Panc1 (cell line): Measurements from ENCODE around the gene DAB2. TPM values are rescaled to one million over a fixed set of nuclear protein-coding genes. Genes with fewer than 3 reads are reported as not detected.

Experiments
- ATAC-seq: fragments of 200-7000 bp; cut with Tn5 transposase; 2 replicates; pipeline ENCODE4 v1.9.1; 2020; ENCODE audit warnings: mild to moderate bottlenecking, moderate library complexity
- BruUV-seq: library from RNA; stranded (reverse); fragments of 400-500 nt; replicated peaks from 2 replicates; lab custom pipeline; 2021; lab: Mats Ljungman, UMichigan
- CTCF ChIA-PET: fragments of 300-600 bp; sonication (Branson Sonifier 250); formaldehyde crosslinking; loops from one replicate; lab custom pipeline; 2022; ENCODE audit warnings: antibody characterized with exemption; lab: Charles Lee
- POLR2A ChIA-PET: fragments of 300-600 bp; sonication (Branson Sonifier 250); formaldehyde crosslinking; loops from one replicate; lab custom pipeline; 2022; ENCODE audit warnings: antibody characterized with exemption; lab: Charles Lee
- DNase-seq: peaks from one replicate; pipeline ENCODE4 v3.0.0-alpha.2; 2010; ENCODE audit warnings: low read depth, low spot score
- H3K27ac ChIP-seq: 2 replicates; pipeline ENCODE4 v1.5.1; 2011; ENCODE audit warnings: mild to moderate bottlenecking, low read length, inconsistent platforms
- H3K27me3 ChIP-seq: fragments of 200-500 bp; sonication (Bioruptor generic); 2 replicates; pipeline ENCODE4 v1.6.0; 2014; ENCODE audit warnings: low read length, inconsistent platforms; ENCODE audit not compliant: control insufficient read depth, insufficient read depth
- H3K36me3 ChIP-seq: fragments of 200-500 bp; sonication (Bioruptor generic); 2 replicates; pipeline ENCODE4 v1.5.1; 2014; ENCODE audit warnings: inconsistent platforms, mild to moderate bottlenecking, low read length, moderate library complexity; ENCODE audit not compliant: control insufficient read depth, insufficient read depth
- H3K4me1 ChIP-seq: 2 replicates; pipeline ENCODE4 v1.5.1; 2011; ENCODE audit warnings: inconsistent platforms, mild to moderate bottlenecking, low read length, moderate library complexity; ENCODE audit not compliant: control insufficient read depth, insufficient read depth
- H3K4me3 ChIP-seq, 2 experiments: 2 replicates each; pipeline ENCODE4 v1.5.1; 2011 to 2012; ENCODE audit warnings: low read depth in 2 of 2, low read length in 2 of 2, mild to moderate bottlenecking in 2 of 2, inconsistent platforms in 1 of 2, moderate library complexity in 1 of 2
- H3K9me3 ChIP-seq: fragments of 200-500 bp; sonication (Bioruptor generic); 2 replicates; pipeline ENCODE4 v1.5.1; 2014; ENCODE audit warnings: low read depth, mild to moderate bottlenecking, inconsistent platforms, low read length, moderate library complexity; ENCODE audit not compliant: control insufficient read depth, insufficient read depth
- CTCF ChIP-seq: fragments of 450-650 bp; IDR thresholded peaks from 2 replicates; pipeline ENCODE4 v1.5.1; 2017; ENCODE audit warnings: mild to moderate bottlenecking
- POLR2AphosphoS5 ChIP-seq: IDR thresholded peaks from 2 replicates; pipeline ENCODE4 v1.6.1; 2012; ENCODE audit warnings: mild to moderate bottlenecking, low read depth, low read length, moderate library complexity
- REST ChIP-seq, 2 experiments: IDR thresholded peaks; 2 replicates each; pipeline ENCODE4 v1.6.1; 2011 to 2012; ENCODE audit warnings: low read depth in 2 of 2, control low read depth in 1 of 2, low read length in 1 of 2, mild to moderate bottlenecking in 1 of 2, moderate library complexity in 1 of 2; ENCODE audit not compliant: insufficient read depth in 1 of 2
- SIN3A ChIP-seq: IDR thresholded peaks from 2 replicates; pipeline ENCODE4 v1.6.1; 2012; ENCODE audit warnings: low read depth, mild to moderate bottlenecking, low read length, moderate library complexity, borderline replicate concordance; ENCODE audit not compliant: insufficient read depth
- TCF7L2 ChIP-seq: IDR thresholded peaks from 2 replicates; pipeline ENCODE4 v1.6.1; 2011; ENCODE audit warnings: mild to moderate bottlenecking, low read depth, low read length, inconsistent platforms
- in situ Hi-C: cut with HindIII; loops from 2 replicates; pipeline ENCODE4 v1.10.0; 2016; ENCODE audit warnings: low sequenced_read_pairs, low pct_unique_long_range_greater_than_20kb
- intact Hi-C: fragments of 100-400 bp; cut with micrococcal nuclease; formaldehyde crosslinking; loops from one replicate; pipeline ENCODE4 v1.10.0; 2022; ENCODE audit not compliant: unreplicated experiment
- total RNA-seq: library from RNA; stranded (reverse); gene quantifications from one replicate; pipeline ENCODE4 v1.2.1, GENCODE V29; 2021; ENCODE audit not compliant: unreplicated experiment

Gene DAB2
- total RNA-seq, 1 experiment from 2014 or later: 1.7 TPM

GRCh38 chr5:39459071-39459470 is 34.3 kb upstream of the DAB2 start:
- TF ChIP-seq POLR2AphosphoS5 (no peak), CTCF (no peak), SIN3A (no peak), TCF7L2 (no peak), REST (IDR thresholded peaks at IDR 0.05; ENCODE audit: insufficient read depth in 1 of 2, low read depth in 2 of 2, low read length in 1 of 2) (no peak)
- ChIA-PET POLR2A (no interaction called here), CTCF (no interaction called here)
- no TSS peak for BruUV-seq
- Histone ChIP-seq H3K27ac (no peak overlapping the region), H3K4me1 (no peaks in the 10 kb centered on the region), H3K36me3 (no peaks in the 10 kb centered on the region), H3K9me3 (no peaks in the 10 kb centered on the region), H3K27me3 (peaks cover 6% of the 10 kb centered on the region), H3K4me3 (no peak overlapping the region)
- in situ Hi-C loops: no loop called here
- intact Hi-C loops: no loop called here
- ATAC-seq: no peak
- no peak for DNase-seq

DNA sequence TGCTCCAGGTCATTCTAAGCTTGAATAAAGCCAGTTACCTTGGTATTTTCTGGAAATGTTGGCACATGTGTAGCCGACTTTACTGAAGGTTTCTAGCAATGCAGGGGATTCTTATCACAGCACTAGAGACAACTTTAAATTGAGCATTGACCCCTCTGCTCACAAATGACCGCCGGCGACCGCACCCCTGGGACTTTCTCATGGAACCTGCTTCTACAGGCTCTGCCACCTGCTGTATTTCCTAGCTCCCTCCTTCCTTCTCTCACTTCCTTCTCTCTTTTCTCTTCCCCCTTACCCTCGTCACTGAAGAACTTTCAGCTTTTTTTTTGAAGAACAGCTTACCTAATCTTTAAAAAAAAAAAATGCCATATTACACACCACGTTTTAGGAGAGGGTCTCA is 30.9 kb upstream of the DAB2 start:
- no TSS peak for BruUV-seq
- Histone ChIP-seq H3K36me3 (no peaks in the 10 kb centered on the region), H3K27me3 (peaks cover 10% of the 10 kb centered on the region), H3K9me3 (no peaks in the 10 kb centered on the region), H3K27ac (no peak overlapping the region), H3K4me1 (no peaks in the 10 kb centered on the region), H3K4me3 (no peak overlapping the region)
- DNase-seq: no peak
- CTCF ChIA-PET: no interaction called here
- POLR2A ChIA-PET: interaction anchor here (0.7 kb wide), 1 partner anchor 497 kb away, joined by 4 read pairs; no protein-coding TSS in a partner anchor
- ATAC-seq: no peak
- in situ Hi-C loops (no loop called here), intact Hi-C loops (no loop called here)
- TF ChIP-seq TCF7L2 (no peak), POLR2AphosphoS5 (no peak), SIN3A (no peak), REST (IDR thresholded peaks at IDR 0.05; ENCODE audit: insufficient read depth in 1 of 2, low read depth in 2 of 2, low read length in 1 of 2) (no peak)
